ENCODE results near the gene CENPF. TPM values are rescaled to one million over a fixed set of nuclear protein-coding genes. Genes with fewer than 3 reads are reported as not detected.

Gene CENPF
- total RNA-seq, 1 experiment from 2014 or later = 156 TPM

DNA sequence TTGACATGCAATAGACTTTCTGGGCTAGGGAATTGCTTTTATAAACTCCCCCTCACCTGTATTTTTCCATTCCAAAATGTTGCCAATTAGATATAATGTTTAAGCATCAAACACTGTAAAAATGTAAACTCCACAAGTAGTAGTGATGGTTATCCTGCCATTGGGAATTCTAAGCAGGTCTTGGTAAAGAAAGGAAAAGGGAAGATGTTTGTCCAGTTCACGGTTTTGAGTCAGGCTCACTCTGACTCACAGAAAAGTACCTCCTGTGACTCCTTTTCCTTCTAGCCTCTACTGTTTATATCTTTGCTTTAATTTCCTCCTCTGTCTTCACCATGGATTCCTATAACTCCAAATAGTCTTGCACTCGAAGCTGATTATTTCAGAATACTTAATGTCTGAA, 32.6 kb upstream of the CENPF start:
- Histone ChIP-seq H4K20me1 (ENCODE audit: insufficient read depth) (no peaks in the 10 kb centered on the region), H3K9me2 (ENCODE audit: insufficient read depth) (no peaks in the 10 kb centered on the region), H3K79me2 (ENCODE audit: low read depth) (no peaks in the 10 kb centered on the region), H3K4me1 (replicated peaks; ENCODE audit: insufficient read depth) (peaks cover 61% of the 10 kb centered on the region), H3K9me3 (ENCODE audit: insufficient read depth, low read depth) (peaks cover 4% of the 10 kb centered on the region), H3K4me3 (no peak overlapping the region), H3K4me2 (peak overlapping the region; percentile 11), H3K36me3 (ENCODE audit: low read depth) (no peaks in the 10 kb centered on the region), H3F3A (ENCODE audit: insufficient read depth, low read depth) (peaks cover 28% of the 10 kb centered on the region), H3K27ac (peak overlapping the region; percentile 22), H2AFZ (no peak overlapping the region), H3K27me3 (ENCODE audit: insufficient read depth, low read depth) (no peaks in the 10 kb centered on the region)
- CTCF ChIA-PET = no interaction called here
- DNase-seq = peak in 1 of 2 experiments; percentile 45
- POLR2A ChIA-PET (ENCODE audit: unreplicated experiment) = no interaction called here
- intact Hi-C loops (cut with micrococcal nuclease; ENCODE audit: unreplicated experiment) = no loop called here
- TF ChIP-seq, protein P1, sequence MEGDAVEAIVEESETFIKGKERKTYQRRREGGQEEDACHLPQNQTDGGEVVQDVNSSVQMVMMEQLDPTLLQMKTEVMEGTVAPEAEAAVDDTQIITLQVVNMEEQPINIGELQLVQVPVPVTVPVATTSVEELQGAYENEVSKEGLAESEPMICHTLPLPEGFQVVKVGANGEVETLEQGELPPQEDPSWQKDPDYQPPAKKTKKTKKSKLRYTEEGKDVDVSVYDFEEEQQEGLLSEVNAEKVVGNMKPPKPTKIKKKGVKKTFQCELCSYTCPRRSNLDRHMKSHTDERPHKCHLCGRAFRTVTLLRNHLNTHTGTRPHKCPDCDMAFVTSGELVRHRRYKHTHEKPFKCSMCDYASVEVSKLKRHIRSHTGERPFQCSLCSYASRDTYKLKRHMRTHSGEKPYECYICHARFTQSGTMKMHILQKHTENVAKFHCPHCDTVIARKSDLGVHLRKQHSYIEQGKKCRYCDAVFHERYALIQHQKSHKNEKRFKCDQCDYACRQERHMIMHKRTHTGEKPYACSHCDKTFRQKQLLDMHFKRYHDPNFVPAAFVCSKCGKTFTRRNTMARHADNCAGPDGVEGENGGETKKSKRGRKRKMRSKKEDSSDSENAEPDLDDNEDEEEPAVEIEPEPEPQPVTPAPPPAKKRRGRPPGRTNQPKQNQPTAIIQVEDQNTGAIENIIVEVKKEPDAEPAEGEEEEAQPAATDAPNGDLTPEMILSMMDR (conservative IDR thresholded peaks at IDR 0.05) = no peak
- no peak for TF ChIP-seq EZH2 (IDR thresholded peaks at IDR 0.05; ENCODE audit: low read depth)
- BruUV-seq (replicated peaks) = no TSS peak

DNA sequence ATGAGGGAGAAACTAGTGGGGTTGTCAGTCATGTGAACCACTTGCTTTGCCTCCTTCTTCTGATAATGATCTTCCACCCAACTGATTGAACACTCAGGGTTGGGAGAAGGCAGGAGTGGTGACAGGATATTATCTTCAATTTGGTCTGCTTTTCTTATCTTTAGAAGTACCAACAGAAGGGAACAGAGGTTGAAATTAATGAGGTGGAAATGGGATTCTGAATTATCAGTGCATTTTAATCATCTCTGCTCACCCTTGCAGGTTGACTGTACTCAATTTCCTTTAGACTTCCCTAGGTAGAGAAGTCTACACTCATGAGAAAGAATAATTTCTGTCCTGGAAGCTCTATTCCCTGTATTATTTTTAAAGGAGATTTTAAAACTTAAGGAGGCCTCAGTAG, 31.7 kb upstream of the CENPF start:
- H3K4me1 ChIP-seq (replicated peaks; ENCODE audit: insufficient read depth) = peaks cover 62% of the 10 kb centered on the region
- no peaks in the 10 kb centered on the region for H3K79me2 ChIP-seq (ENCODE audit: low read depth)
- CTCF ChIA-PET = no interaction called here
- no peaks in the 10 kb centered on the region for H3K27me3 ChIP-seq (ENCODE audit: insufficient read depth, low read depth)
- TF ChIP-seq EZH2 (IDR thresholded peaks at IDR 0.05; ENCODE audit: low read depth) = no peak
- TF ChIP-seq, protein P1 (conservative IDR thresholded peaks at IDR 0.05) = no peak
- no peaks in the 10 kb centered on the region for H4K20me1 ChIP-seq (ENCODE audit: insufficient read depth)
- no peak overlapping the region for H3K4me3 ChIP-seq
- no peaks in the 10 kb centered on the region for H3K9me2 ChIP-seq (ENCODE audit: insufficient read depth)
- intact Hi-C loops (cut with micrococcal nuclease; ENCODE audit: unreplicated experiment) = no loop called here
- peaks cover 12% of the 10 kb centered on the region for H3K9me3 ChIP-seq (ENCODE audit: insufficient read depth, low read depth)
- BruUV-seq (replicated peaks) = no TSS peak
- H3F3A ChIP-seq (ENCODE audit: insufficient read depth, low read depth) = peaks cover 37% of the 10 kb centered on the region
- DNase-seq = no peak
- H2AFZ ChIP-seq = no peak overlapping the region
- H3K36me3 ChIP-seq (ENCODE audit: low read depth) = no peaks in the 10 kb centered on the region
- POLR2A ChIA-PET (ENCODE audit: unreplicated experiment) = no interaction called here
- H3K27ac ChIP-seq = no peak overlapping the region
- H3K4me2 ChIP-seq = peak overlapping the region; percentile 11; the same call in 1 of the 2 replicates

DNA sequence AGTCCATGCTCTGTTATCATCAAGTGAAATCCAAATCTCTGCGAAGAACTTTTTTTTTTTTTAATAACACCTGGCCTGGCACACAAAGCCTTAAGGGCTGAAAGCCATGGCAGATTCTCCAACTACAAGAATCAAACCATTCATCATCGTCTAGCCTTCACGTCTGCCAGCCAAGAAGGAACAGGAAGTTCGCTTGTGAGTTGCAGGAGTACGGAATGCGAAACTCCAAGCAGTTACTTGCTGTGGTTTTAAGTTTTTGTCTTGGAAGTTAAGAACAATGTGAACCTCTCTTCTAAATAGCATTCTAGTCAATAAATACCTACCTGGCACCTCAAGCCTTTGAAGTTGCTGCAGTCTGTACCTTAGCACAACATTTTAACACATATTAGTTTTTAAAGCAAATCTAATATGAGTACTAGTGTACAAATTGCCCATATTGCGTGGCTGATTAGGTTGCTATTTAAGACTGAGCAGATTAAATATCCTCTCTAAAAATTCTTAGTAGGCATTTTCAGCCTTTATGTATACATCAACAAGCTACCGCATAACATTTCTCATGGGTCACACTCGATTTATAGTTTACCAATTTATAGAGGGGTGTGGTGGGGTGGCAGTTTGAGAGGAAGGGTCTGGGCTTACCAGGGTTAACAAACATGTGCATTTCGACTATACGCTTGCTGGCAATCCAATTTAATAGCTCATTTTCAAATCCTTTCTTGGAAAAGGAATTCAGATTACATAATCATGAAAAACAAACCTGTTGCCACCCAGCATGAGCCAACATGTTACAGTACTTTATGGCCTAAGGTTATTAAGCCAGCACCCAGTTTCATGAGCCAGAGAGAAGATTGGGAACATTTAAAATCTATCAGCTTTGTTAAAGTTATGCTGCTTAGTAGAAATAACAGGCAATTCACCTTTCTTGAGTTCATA, 29.3 kb upstream of the CENPF start:
- no TSS peak for BruUV-seq (replicated peaks)

More for the DNA sequence above, 29.3 kb upstream of the CENPF start:
- Histone ChIP-seq H3K9me3 (ENCODE audit: insufficient read depth, low read depth) (peaks cover 10% of the 10 kb centered on the region), H3K9me2 (ENCODE audit: insufficient read depth) (no peaks in the 10 kb centered on the region), H3K4me2 (peak overlapping the region; percentile 43), H3F3A (ENCODE audit: insufficient read depth, low read depth) (peaks cover 38% of the 10 kb centered on the region), H3K27ac (peak overlapping the region; percentile 58), H3K27me3 (ENCODE audit: insufficient read depth, low read depth) (no peaks in the 10 kb centered on the region), H2AFZ (no peak overlapping the region), H3K4me3 (no peak overlapping the region), H4K20me1 (ENCODE audit: insufficient read depth) (no peaks in the 10 kb centered on the region), H3K79me2 (ENCODE audit: low read depth) (no peaks in the 10 kb centered on the region), H3K36me3 (ENCODE audit: low read depth) (no peaks in the 10 kb centered on the region), H3K4me1 (replicated peaks; ENCODE audit: insufficient read depth) (peaks cover 50% of the 10 kb centered on the region)
- intact Hi-C loops (cut with micrococcal nuclease; ENCODE audit: unreplicated experiment) = no loop called here
- peak in 1 of 2 experiments; percentile 58 for DNase-seq
- TF ChIP-seq, protein P1 (conservative IDR thresholded peaks at IDR 0.05) = no peak
- no peak for TF ChIP-seq EZH2 (IDR thresholded peaks at IDR 0.05; ENCODE audit: low read depth)
- CTCF ChIA-PET = interaction anchor here (0.6 to 1.6 kb wide), 2 partner anchors 140 to 246 kb away, joined by 3 to 5 read pairs; no protein-coding TSS in a partner anchor
- POLR2A ChIA-PET (ENCODE audit: unreplicated experiment) = no interaction called here

Measured in PC-9 (cell line).